Chondrocyte (in vitro differentiated cells): ENCODE measurements around the gene STAT6. TPM values are rescaled to one million over a fixed set of nuclear protein-coding genes. Genes with fewer than 3 reads are reported as not detected.
A peak's percentile ranks its signal among the peaks of the same experiment; 100 is the strongest.

ENCODE experiments used
- DNase-seq: peaks from one replicate; pipeline ENCODE4 v3.0.0; 2021; ENCODE audit warnings: mixed read lengths, low spot score
- H3K27ac Mint-ChIP-seq: one replicate; pipeline ENCODE4 v1.8.0; 2021; ENCODE audit warnings: mild to moderate bottlenecking, moderate library complexity, mixed read lengths; ENCODE audit not compliant: unreplicated experiment
- H3K27me3 Mint-ChIP-seq: 2 replicates; pipeline ENCODE4 v1.8.0; 2021; ENCODE audit warnings: low read depth, mixed read lengths
- H3K36me3 Mint-ChIP-seq: 2 replicates; pipeline ENCODE4 v1.8.0; 2021; ENCODE audit warnings: low read depth, mixed read lengths
- H3K4me1 Mint-ChIP-seq: 2 replicates; pipeline ENCODE4 v1.8.0; 2021; ENCODE audit warnings: low read depth, mild to moderate bottlenecking, mixed read lengths
- H3K4me3 Mint-ChIP-seq: one replicate; pipeline ENCODE4 v1.8.0; 2021; ENCODE audit warnings: mild to moderate bottlenecking, moderate library complexity, mixed read lengths; ENCODE audit not compliant: unreplicated experiment
- H3K9me3 Mint-ChIP-seq: 2 replicates; pipeline ENCODE4 v1.8.0; 2021; ENCODE audit warnings: low read depth, mixed read lengths
- total RNA-seq: library from RNA; stranded (reverse); gene quantifications from 3 replicates; pipeline ENCODE4 v1.2.1, GENCODE V29; 2021
- TF ChIP-seq, protein P1 (sequence below): fragments of 200-600 bp; sonication (generic); IDR thresholded peaks from 2 replicates; pipeline ENCODE4 v1.5.0; 2021; ENCODE audit warnings: antibody characterized with exemption, mild to moderate bottlenecking, moderate library complexity

The STAT6 gene
- total RNA-seq, 1 donor from 2014 or later: 89.4 TPM

DNA sequence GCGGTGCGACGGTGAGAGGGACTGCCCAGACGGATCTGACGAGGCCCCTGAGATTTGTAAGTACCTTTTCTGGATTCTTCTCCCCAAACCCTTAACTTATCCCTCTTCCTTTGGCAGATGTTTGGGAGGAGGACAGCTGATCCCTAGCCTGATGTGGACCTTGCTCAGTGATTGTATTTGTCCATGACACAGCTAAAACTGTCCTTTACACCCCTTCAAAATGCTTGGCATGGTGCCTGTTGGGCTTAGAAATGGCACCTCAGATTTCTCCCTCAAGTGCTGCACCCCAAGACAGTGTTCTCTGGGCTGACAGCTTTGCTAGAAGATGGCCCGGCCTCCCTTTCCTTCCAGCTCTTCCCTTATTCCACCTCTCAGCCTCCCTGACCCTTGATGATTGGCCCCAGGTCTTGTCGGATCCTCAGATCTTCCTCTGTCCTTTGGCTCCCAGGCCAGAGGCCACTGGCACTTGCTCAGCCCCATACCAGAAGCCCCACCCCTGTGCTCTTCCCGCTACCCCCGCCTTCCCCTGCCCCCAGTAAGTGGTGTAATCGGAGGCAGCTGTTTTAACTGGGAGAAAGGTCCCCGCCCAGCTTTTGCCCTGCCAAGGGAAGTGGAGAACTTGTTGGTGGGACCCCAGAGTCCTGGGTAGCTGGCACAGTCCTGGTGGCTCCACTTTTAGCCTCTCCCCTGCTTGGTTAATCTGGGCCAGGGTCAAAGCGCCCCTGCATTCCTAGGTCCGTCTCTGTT is 27.5 kb upstream of the STAT6 start:
- Mint-ChIP-seq H3K9me3 (no peaks in the 10 kb centered on the region), H3K36me3 (peaks cover 36% of the 10 kb centered on the region), H3K27ac (peak overlapping the region; percentile 64), H3K4me3 (no peak overlapping the region), H3K27me3 (no peaks in the 10 kb centered on the region), H3K4me1 (peaks cover 79% of the 10 kb centered on the region)
- no peak for DNase-seq
- TF ChIP-seq, protein P1, sequence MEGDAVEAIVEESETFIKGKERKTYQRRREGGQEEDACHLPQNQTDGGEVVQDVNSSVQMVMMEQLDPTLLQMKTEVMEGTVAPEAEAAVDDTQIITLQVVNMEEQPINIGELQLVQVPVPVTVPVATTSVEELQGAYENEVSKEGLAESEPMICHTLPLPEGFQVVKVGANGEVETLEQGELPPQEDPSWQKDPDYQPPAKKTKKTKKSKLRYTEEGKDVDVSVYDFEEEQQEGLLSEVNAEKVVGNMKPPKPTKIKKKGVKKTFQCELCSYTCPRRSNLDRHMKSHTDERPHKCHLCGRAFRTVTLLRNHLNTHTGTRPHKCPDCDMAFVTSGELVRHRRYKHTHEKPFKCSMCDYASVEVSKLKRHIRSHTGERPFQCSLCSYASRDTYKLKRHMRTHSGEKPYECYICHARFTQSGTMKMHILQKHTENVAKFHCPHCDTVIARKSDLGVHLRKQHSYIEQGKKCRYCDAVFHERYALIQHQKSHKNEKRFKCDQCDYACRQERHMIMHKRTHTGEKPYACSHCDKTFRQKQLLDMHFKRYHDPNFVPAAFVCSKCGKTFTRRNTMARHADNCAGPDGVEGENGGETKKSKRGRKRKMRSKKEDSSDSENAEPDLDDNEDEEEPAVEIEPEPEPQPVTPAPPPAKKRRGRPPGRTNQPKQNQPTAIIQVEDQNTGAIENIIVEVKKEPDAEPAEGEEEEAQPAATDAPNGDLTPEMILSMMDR: no peak

DNA sequence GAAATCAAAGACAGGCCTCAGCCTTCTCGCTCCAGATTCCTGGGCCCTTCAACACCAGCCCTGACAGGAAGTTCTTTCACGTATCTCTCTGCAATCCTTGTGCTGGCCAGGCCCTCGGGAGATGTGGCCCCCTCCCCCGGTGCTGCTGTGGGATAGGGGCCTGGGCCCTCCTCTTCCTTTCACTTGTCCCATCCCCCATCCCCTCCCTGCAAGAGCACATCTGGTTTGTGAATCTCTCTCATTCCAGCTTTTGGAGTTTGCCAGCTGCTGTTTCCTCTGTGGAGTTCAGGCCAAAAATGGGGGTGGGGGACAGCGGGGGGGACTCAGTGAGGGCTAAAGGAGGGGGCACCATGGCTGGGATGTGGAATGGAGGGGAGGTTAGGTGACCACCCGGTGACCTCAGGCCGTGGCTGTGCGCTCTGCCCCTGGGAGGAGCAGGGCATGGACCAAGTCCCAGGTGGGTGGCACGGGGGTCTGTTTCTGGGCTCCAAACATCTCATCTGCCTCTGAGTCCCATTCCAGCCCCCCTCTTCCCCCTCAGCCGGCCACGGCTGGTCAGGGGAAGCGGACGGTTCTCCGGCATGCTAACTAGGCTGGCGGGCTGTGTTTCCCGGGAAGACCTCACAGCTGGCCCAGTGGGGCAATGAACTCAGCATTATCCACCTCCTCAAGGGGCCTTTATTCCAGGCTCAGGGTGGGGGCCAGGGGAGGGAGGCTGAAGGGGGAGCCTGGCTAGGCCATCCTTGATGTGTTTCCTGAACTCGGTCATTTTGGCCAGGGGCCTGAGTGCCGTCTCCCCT is 24.6 kb upstream of the STAT6 start:
- Mint-ChIP-seq H3K4me1 (peaks cover 96% of the 10 kb centered on the region), H3K9me3 (no peaks in the 10 kb centered on the region), H3K4me3 (peak overlapping the region; percentile 38), H3K27ac (peak overlapping the region; percentile 91), H3K36me3 (peaks cover 15% of the 10 kb centered on the region), H3K27me3 (no peaks in the 10 kb centered on the region)
- DNase-seq: no peak
- TF ChIP-seq, protein P1: no peak

DNA sequence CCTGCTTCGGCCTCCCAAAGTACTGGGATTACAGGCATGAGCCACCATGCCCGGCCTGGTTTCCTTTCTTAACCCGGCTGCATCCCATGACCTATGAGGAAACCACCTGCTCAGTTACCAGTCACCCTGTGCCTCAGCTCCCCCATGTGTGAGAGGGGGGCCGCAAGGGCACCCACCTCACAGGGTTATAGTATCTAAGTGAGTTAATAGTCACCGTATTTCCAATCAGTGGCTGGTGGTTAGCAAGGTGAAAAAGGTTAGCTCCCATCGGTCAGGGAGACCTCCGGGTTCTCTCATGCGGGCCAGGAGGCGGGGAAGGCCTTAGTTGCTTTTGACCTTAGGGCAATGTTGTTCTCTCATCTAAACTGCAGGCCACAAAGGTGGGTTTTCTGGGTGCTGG is 23.8 kb upstream of the STAT6 start:
- no peaks in the 10 kb centered on the region for H3K9me3 Mint-ChIP-seq
- no peaks in the 10 kb centered on the region for H3K27me3 Mint-ChIP-seq
- TF ChIP-seq, protein P1: no peak
- peak overlapping the region; percentile 87 for H3K4me3 Mint-ChIP-seq
- H3K27ac Mint-ChIP-seq: peak overlapping the region; percentile 91
- peaks cover 98% of the 10 kb centered on the region for H3K4me1 Mint-ChIP-seq
- DNase-seq: no peak
- H3K36me3 Mint-ChIP-seq: peaks cover 12% of the 10 kb centered on the region

DNA sequence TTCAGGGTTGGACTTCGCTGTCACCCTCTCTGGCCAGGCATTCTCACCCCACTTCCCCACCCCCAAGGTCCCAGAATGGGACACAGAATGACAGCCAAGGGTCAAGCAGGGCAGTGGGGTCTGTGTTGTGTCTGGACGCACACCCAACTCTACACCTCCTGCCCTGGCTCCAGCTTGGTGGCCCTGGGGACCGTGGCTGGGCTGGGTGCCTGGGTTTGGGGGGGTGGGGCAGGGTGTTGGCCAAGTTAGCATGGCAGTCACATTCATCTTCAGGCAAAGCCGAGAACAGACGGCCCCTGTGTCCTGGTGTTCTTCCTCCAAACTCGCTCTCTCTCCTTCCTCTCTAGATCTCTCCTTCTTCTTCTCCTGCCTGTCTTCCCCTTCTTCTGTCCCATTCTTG is 22.8 kb upstream of the STAT6 start:
- H3K36me3 Mint-ChIP-seq: peaks cover 4% of the 10 kb centered on the region
- H3K9me3 Mint-ChIP-seq: no peaks in the 10 kb centered on the region
- H3K4me1 Mint-ChIP-seq: peaks cover 92% of the 10 kb centered on the region
- DNase-seq: no peak
- no peaks in the 10 kb centered on the region for H3K27me3 Mint-ChIP-seq
- H3K4me3 Mint-ChIP-seq: peak overlapping the region; percentile 87
- TF ChIP-seq, protein P1: no peak
- peak overlapping the region; percentile 91 for H3K27ac Mint-ChIP-seq

DNA sequence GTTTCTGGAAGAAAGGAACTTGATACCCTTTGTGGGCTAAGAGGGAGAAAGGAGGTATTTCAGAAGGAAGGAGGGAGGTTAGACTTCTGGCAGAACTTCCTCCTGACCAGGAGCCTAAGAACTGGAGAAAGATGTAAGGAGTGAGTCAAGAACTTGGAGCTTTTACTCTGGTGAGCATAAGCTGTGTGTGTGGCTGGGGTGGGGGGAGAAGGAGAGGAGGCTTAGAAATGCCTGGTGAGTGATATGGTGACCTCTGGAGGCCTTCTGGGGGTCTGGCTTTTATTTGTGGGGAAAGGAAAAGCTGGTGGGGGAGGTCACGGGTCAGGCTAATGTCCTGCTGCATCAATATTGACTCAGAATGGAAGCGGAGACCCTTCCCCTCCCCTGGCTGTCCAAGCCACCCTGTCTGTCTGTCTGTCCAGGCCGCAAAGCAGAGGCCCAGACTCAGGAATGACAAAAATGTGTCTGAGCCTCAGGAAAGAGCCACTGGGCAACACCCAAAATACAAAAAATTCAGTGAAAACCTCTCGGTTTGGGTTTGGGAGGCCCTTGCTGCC is 21.9 kb upstream of the STAT6 start:
- DNase-seq: no peak
- H3K27ac Mint-ChIP-seq: peak overlapping the region; percentile 91
- no peaks in the 10 kb centered on the region for H3K9me3 Mint-ChIP-seq
- H3K4me3 Mint-ChIP-seq: peak overlapping the region; percentile 87
- no peaks in the 10 kb centered on the region for H3K36me3 Mint-ChIP-seq
- H3K27me3 Mint-ChIP-seq: no peaks in the 10 kb centered on the region
- peaks cover 84% of the 10 kb centered on the region for H3K4me1 Mint-ChIP-seq
- TF ChIP-seq, protein P1: peak; percentile 16
